Pancreas (tissue), 10 donors: ENCODE measurements around the gene PCBP4. TPM values are rescaled to one million over a fixed set of nuclear protein-coding genes. Genes with fewer than 3 reads are reported as not detected.
A peak's percentile ranks its signal among the peaks of the same experiment; 100 is the strongest.
"Not testable (repeated sequence)": the region's sequence is repeated elsewhere in the genome, so short reads cannot be mapped to it uniquely, and the experiment has no call there.

ENCODE experiments used
- ATAC-seq, 4 donors: fragments of 200-7000 bp; cut with Tn5 transposase; one replicate each; pipeline versions ENCODE4 v1.8.0 to v1.9.1; 2020; ENCODE audit warnings: mild to moderate bottlenecking in 4 of 4, moderate library complexity in 4 of 4
- DNase-seq, 6 donors: peaks; one replicate each; pipeline ENCODE4 v3.0.0-alpha.2; 2020
- FAIRE-seq: peaks from 2 replicates; lab custom pipeline; 2012; peaks lifted over from hg19 to GRCh38; lab: Jason Lieb, UNC
- H3K27ac ChIP-seq, 4 donors: fragments of 200-600 bp; sonication (generic); 1 replicate in 3 of 4; 2 replicates in 1 of 4; pipeline versions ENCODE4 v1.5.0 to v1.8.0; 2020
- H3K27me3 ChIP-seq, 4 donors: fragments of 200-600 bp; one replicate each; pipeline ENCODE4 v1.8.0; 2021
- H3K36me3 ChIP-seq, 3 donors: fragments of 200-600 bp; sonication (generic) in 1 of 3; one replicate each; pipeline versions ENCODE4 v1.5.0 to v1.8.0; 2020 to 2021
- H3K4me1 ChIP-seq, 3 donors: fragments of 200-600 bp; one replicate each; pipeline ENCODE4 v1.8.0; 2021
- H3K4me3 ChIP-seq, 4 donors: fragments of 200-600 bp; sonication (generic) in 2 of 4; one replicate each; pipeline versions ENCODE4 v1.5.0 to v1.8.0; 2020 to 2021
- H3K9me3 ChIP-seq, 4 donors: fragments of 200-600 bp; one replicate each; pipeline ENCODE4 v1.8.0; 2021
- CTCF ChIP-seq, 4 donors: fragments of 200-600 bp; sonication (generic) in 3 of 4; IDR thresholded peaks; one replicate each; pipeline versions ENCODE4 v1.5.0 to v1.8.0; 2021; ENCODE audit warnings: antibody characterized with exemption in 4 of 4
- WGBS, 2 donors: extraction: QIAGEN DNeasy Blood & Tissue Kit; methylation state at CpG; one replicate each; pipeline ENCODE4 v1.1.7; 2013; 5-methylcytosine and 5-hydroxymethylcytosine counted together
- intact Hi-C, 3 donors: fragments of 100-400 bp; cut with DNase I; formaldehyde crosslinking; loops; one replicate each; pipeline versions ENCODE4 v1.11.1 to v1.14.2; 2022
- polyA plus RNA-seq, 2 donors: library from polyadenylated mRNA; stranded (reverse); fragments of 200-250 nt; gene quantifications; one replicate each; pipeline ENCODE4 v1.2.3, GENCODE V29; 2013
- total RNA-seq, 6 donors: library from RNA; stranded (reverse); fragmentation: NEBNext Ultra II Directional in 4 of 6; extraction: Animal tissue kit (Norgen Biotek cat#: 25700) in 4 of 6; gene quantifications; one replicate each; pipeline versions ENCODE4 v1.2.1 to v1.2.4, GENCODE V29; 2021 to 2023
- donor health status: healthy with polysubstance abuse.
- donor health status: DM: no; HTN: no; CAD: no; lungs with moderate emphysema.
- donor health status: DM: no; HTN: no; CAD: no.
- donor health status: control.
- donor health status: control.
- donor health status: Bipolar disorder and iron deficiency.
- donor health status: DM: yes; HTN: yes; CAD: no.
- donor health status: DM: no; HTN: no; CAD: no.
- donor health status: DM: no; HTN: no; CAD: no.
- donor health status: DM: yes; HTN: yes; CAD: no.

The PCBP4 gene
- total and polyA plus RNA-seq, 8 donors, result 10.7 to 55.2 (median 17.4) TPM

- H3K27ac ChIP-seq, result no peak overlapping the region
These were observed 30.8 kb upstream of the PCBP4 start for GRCh38 chr3:51997935-51998596.

GRCh38 chr3:51997172-51997571 lies 29.9 kb upstream of the PCBP4 start:
- Histone ChIP-seq H3K9me3 (no peaks in the 10 kb centered on the region), H3K27ac (no peak overlapping the region), H3K4me1 (peaks cover 10 to 17% (median 15%) of the 10 kb centered on the region in 3 donors), H3K27me3 (no peaks in the 10 kb centered on the region), H3K36me3 (peaks cover 0 to 14% (median 6%) of the 10 kb centered on the region in 3 donors), H3K4me3 (no peak overlapping the region)
- no peak for ATAC-seq
- no peak for DNase-seq
- no peak for FAIRE-seq
- no peak for TF ChIP-seq CTCF (IDR thresholded peaks at IDR 0.05)
- intact Hi-C loops, result no loop called here
- WGBS, 2 donors, result 53 to 65% methylated on average over 2 of the region's 2 CpGs

More at GRCh38 chr3:51997935-51998596, 30.8 kb upstream of the PCBP4 start:
- Histone ChIP-seq H3K4me3 (no peak overlapping the region), H3K9me3 (no peaks in the 10 kb centered on the region), H3K27me3 (no peaks in the 10 kb centered on the region), H3K4me1 (peaks cover 10 to 17% (median 15%) of the 10 kb centered on the region in 3 donors), H3K36me3 (peaks cover 0 to 14% (median 6%) of the 10 kb centered on the region in 3 donors)
- intact Hi-C loops, result no loop called here
- WGBS, 2 donors, result 34 to 37% methylated on average over 7 of the region's 7 CpGs
- ATAC-seq (no peak), FAIRE-seq (no peak), DNase-seq (no peak)
- TF ChIP-seq CTCF (IDR thresholded peaks at IDR 0.05), result no peak

GRCh38 chr3:51995346-51996163 lies 28.3 kb upstream of the PCBP4 start, which contains the start of gene RPL29:
Gene RPL29 (minus strand): TSS chr3:51995895. CDS start chr3:51995461, 434 bp downstream.
- intact Hi-C loops, result no loop called here
- no peaks in the 10 kb centered on the region for H3K27me3 ChIP-seq
- H3K4me1 ChIP-seq, result peaks cover 10 to 17% (median 15%) of the 10 kb centered on the region in 3 donors
- no peaks in the 10 kb centered on the region for H3K9me3 ChIP-seq
- peak; percentile 84 to 93 (median 90) for DNase-seq
- peak; percentile 87 for FAIRE-seq
- peak within 1 kb of the TSS; percentile 78 to 89 (median 84) for H3K27ac ChIP-seq
- TF ChIP-seq CTCF (IDR thresholded peaks at IDR 0.05), result no peak
- ATAC-seq, result peak; percentile 94 to 98 (median 96)
- WGBS, 2 donors, result 0 to 1% methylated on average over 40 of the region's 40 CpGs
- peaks cover 0 to 14% (median 11%) of the 10 kb centered on the region in 3 donors for H3K36me3 ChIP-seq
- peak within 1 kb of the TSS; percentile 79 to 93 (median 84) for H3K4me3 ChIP-seq

- H3K36me3 ChIP-seq, result peaks cover 0 to 14% (median 11%) of the 10 kb centered on the region in 3 donors
- intact Hi-C loops, result no loop called here
- TF ChIP-seq CTCF (IDR thresholded peaks at IDR 0.05), result no peak
- DNase-seq, result no peak
- peaks cover 10 to 17% (median 15%) of the 10 kb centered on the region in 3 donors for H3K4me1 ChIP-seq
- peak overlapping the region in 1 of 4 donors; percentile 89 for H3K27ac ChIP-seq
- WGBS, 2 donors, result 50 to 60% methylated on average over 2 of the region's 2 CpGs
- ATAC-seq, result no peak
- H3K27me3 ChIP-seq, result no peaks in the 10 kb centered on the region
- H3K4me3 ChIP-seq, result peak overlapping the region in 3 of 4 donors; percentile 79 to 93 (median 86)
- no peak for FAIRE-seq
- H3K9me3 ChIP-seq, result no peaks in the 10 kb centered on the region
These were observed 27.3 kb upstream of the PCBP4 start for GRCh38 chr3:51994530-51994929.

GRCh38 chr3:51993657-51994056 lies 26.4 kb upstream of the PCBP4 start:
- WGBS, 2 donors, result 59 to 60% methylated on average over 7 to 10 of the region's 13 CpGs
- H3K9me3 ChIP-seq, FAIRE-seq, H3K27me3 ChIP-seq, intact Hi-C loops, ATAC-seq, H3K27ac ChIP-seq: not testable (repeated sequence)
- DNase-seq, result peak in 1 of 6 donors; percentile 68
- Histone ChIP-seq H3K36me3 (peaks cover 0 to 14% (median 11%) of the 10 kb centered on the region in 3 donors), H3K4me3 (peak overlapping the region in 1 of 4 donors; percentile 79), H3K4me1 (peaks cover 10 to 17% (median 15%) of the 10 kb centered on the region in 3 donors)
